GM12878 (cell line): ENCODE data around the gene WNT11. TPM values are rescaled to one million over a fixed set of nuclear protein-coding genes. Genes with fewer than 3 reads are reported as not detected.

Experiments
- ATAC-seq: fragments of 200-7000 bp; cut with Tn5 transposase; 3 replicates; pipeline ENCODE4 v1.9.1; 2020; ENCODE audit warnings: mild to moderate bottlenecking, moderate library complexity
- BruUV-seq: library from RNA; stranded (reverse); fragments of 400-500 nt; replicated peaks from 2 replicates; lab custom pipeline; 2021; lab: Mats Ljungman, UMichigan
- CTCF ChIA-PET: fragments of 300-600 bp; sonication (Branson Sonifier 250); formaldehyde crosslinking; extraction: SDS; loops from one replicate; lab custom pipeline; 2021; ENCODE audit warnings: inconsistent platforms; lab: Yijun Ruan, JAX
- POLR2A ChIA-PET: fragments of 350-600 bp; formaldehyde crosslinking; extraction: SDS; loops from one replicate; lab custom pipeline; 2021; ENCODE audit warnings: inconsistent platforms; lab: Charles Lee
- RAD21 ChIA-PET: fragments of 300-600 bp; sonication (Branson Sonifier 250); formaldehyde crosslinking; loops from one replicate; lab custom pipeline; 2023; ENCODE audit warnings: antibody characterized with exemption; ENCODE audit not compliant: unreplicated experiment; lab: Charles Lee
- SMC1A ChIA-PET: fragments of 300-600 bp; sonication (Branson Sonifier 250); formaldehyde crosslinking; loops from one replicate; lab custom pipeline; 2023; ENCODE audit not compliant: unreplicated experiment, uncharacterized antibody; lab: Charles Lee
- DNase-seq: peaks from one replicate; pipeline ENCODE4 v3.0.0-alpha.2; 2011; ENCODE audit warnings: low read depth, low spot score
- FAIRE-seq: peaks from 3 replicates; lab custom pipeline; 2011; peaks lifted over from hg19 to GRCh38; lab: Jason Lieb, UNC
- H2AFZ ChIP-seq: 2 replicates; pipeline ENCODE4 v1.6.0; 2011; ENCODE audit warnings: low read depth, low read length, control low read depth; ENCODE audit not compliant: control insufficient read depth
- H3K27ac ChIP-seq: 2 replicates; pipeline ENCODE4 v1.5.1; 2011; ENCODE audit warnings: control low read depth; ENCODE audit not compliant: control insufficient read depth, insufficient read depth
- H3K27me3 ChIP-seq, 2 experiments: replicated peaks in 1 of 2; 2 replicates each; pipeline versions ENCODE4 v1.6.0 to v1.6.1; 2011; ENCODE audit warnings: low read length in 1 of 2; ENCODE audit not compliant: control insufficient read depth in 2 of 2, insufficient read depth in 2 of 2
- H3K36me3 ChIP-seq, 2 experiments: 2 replicates each; pipeline ENCODE4 v1.5.1; 2011; ENCODE audit warnings: low read length in 1 of 2; ENCODE audit not compliant: control insufficient read depth in 2 of 2, insufficient read depth in 2 of 2
- H3K4me1 ChIP-seq: 2 replicates; pipeline ENCODE4 v1.6.1; 2011; ENCODE audit warnings: mild to moderate bottlenecking, low read length, moderate library complexity, mixed read lengths; ENCODE audit not compliant: control insufficient read depth, insufficient read depth
- H3K4me2 ChIP-seq: 2 replicates; pipeline ENCODE4 v1.6.0; 2011; ENCODE audit warnings: control low read depth; ENCODE audit not compliant: control insufficient read depth, insufficient read depth
- H3K4me3 ChIP-seq: fragments of 200-600 bp; sonication (generic); 2 replicates; pipeline ENCODE4 v1.5.1; 2016
- H3K79me2 ChIP-seq: 2 replicates; pipeline ENCODE4 v1.6.0; 2011; ENCODE audit warnings: low read length; ENCODE audit not compliant: control insufficient read depth, insufficient read depth
- H3K9ac ChIP-seq: 2 replicates; pipeline ENCODE4 v1.8.0; 2011; ENCODE audit warnings: low read length, control low read depth, mixed read lengths; ENCODE audit not compliant: control insufficient read depth, insufficient read depth
- H3K9me3 ChIP-seq: replicated peaks from 3 replicates; pipeline ENCODE4 v1.5.1; 2011; ENCODE audit warnings: mild to moderate bottlenecking, low read length; ENCODE audit not compliant: control insufficient read depth, insufficient read depth
- H4K20me1 ChIP-seq: 2 replicates; pipeline ENCODE4 v1.6.0; 2011; ENCODE audit not compliant: control insufficient read depth, insufficient read depth
- BACH1 ChIP-seq: fragments of 450-650 bp; IDR thresholded peaks from 2 replicates; pipeline ENCODE4 v1.6.1; 2017; ENCODE audit warnings: mild to moderate bottlenecking, borderline replicate concordance
- JUND ChIP-seq: IDR thresholded peaks from 2 replicates; pipeline ENCODE4 v1.6.1; 2012; ENCODE audit warnings: low read depth, mild to moderate bottlenecking, low read length, improper control_type of control experiment, moderate library complexity
- KDM1A ChIP-seq: fragments of 200-600 bp; sonication (generic); IDR thresholded peaks from 2 replicates; pipeline ENCODE4 v1.6.1; 2016; ENCODE audit warnings: borderline replicate concordance
- NR2C1 ChIP-seq: fragments of 450-650 bp; IDR thresholded peaks from 2 replicates; pipeline ENCODE4 v1.6.1; 2017; ENCODE audit warnings: antibody characterized with exemption, mild to moderate bottlenecking, moderate library complexity
- NR2F1 ChIP-seq: fragments of 450-650 bp; conservative IDR thresholded peaks from 2 replicates; pipeline ENCODE4 v1.6.1; 2017; ENCODE audit warnings: mild to moderate bottlenecking
- RAD21 ChIP-seq: IDR thresholded peaks from 2 replicates; pipeline ENCODE4 v1.6.1; 2011; ENCODE audit warnings: mild to moderate bottlenecking, low read depth, low read length, moderate library complexity; ENCODE audit not compliant: insufficient read depth
- RAD51 ChIP-seq: fragments of 450-650 bp; IDR thresholded peaks from 2 replicates; pipeline ENCODE4 v1.6.1; 2016; ENCODE audit warnings: moderate library complexity, mild to moderate bottlenecking, inconsistent platforms
- RELB ChIP-seq: fragments of 450-650 bp; IDR thresholded peaks from 2 replicates; pipeline ENCODE4 v1.6.1; 2017; ENCODE audit warnings: low read depth, mild to moderate bottlenecking, moderate library complexity
- SREBF1 ChIP-seq: IDR thresholded peaks from 2 replicates; pipeline ENCODE4 v1.6.1; 2012; ENCODE audit warnings: mild to moderate bottlenecking, low read length
- YY1 ChIP-seq: IDR thresholded peaks from 2 replicates; pipeline ENCODE4 v1.6.1; 2011; ENCODE audit warnings: low read depth, mild to moderate bottlenecking, low read length
- WGBS: methylation state at CpG from one replicate; pipeline ENCODE4 v1.1.6; 2016; ENCODE audit warnings: low lambda C conversion rate; ENCODE audit not compliant: insufficient replicate concordance, insufficient coverage; ENCODE audit errors: missing lambda C conversion rate; 5-methylcytosine and 5-hydroxymethylcytosine counted together
- in situ Hi-C: fragments of 300-500 bp; cut with MboI; formaldehyde crosslinking; loops from 9 replicates; pipeline ENCODE4 v1.14.3; 2018; ENCODE audit warnings: mixed read lengths
- intact Hi-C: fragments of 100-400 bp; cut with micrococcal nuclease; formaldehyde crosslinking; loops from one replicate; pipeline ENCODE4 v1.14.2; 2022; ENCODE audit not compliant: unreplicated experiment
- polyA plus RNA-seq, 11 experiments: library from polyadenylated mRNA; depleted of rRNA in 4 of 11; unstranded in 6 of 11; stranded (reverse) in 5 of 11; fragments of >200 nt; fragmentation: Nextera tagmentation in 4 of 11; fragmentation: Illumina TruSeq in 1 of 11; extraction: Ambion mirVana in 4 of 11; extraction: Trizol in 1 of 11; gene quantifications; 1 replicate in 1 of 11; 2 replicates in 10 of 11; pipeline versions ENCODE4 v1.2.1 to v1.2.3, GENCODE V29; 2011 to 2016; ENCODE audit warnings: inconsistent platforms in 2 of 11, missing spikeins in 2 of 11, low read depth in 1 of 11
- total RNA-seq, 4 experiments: library from RNA; depleted of rRNA in 3 of 4; stranded (reverse); fragments of >200 nt in 3 of 4; fragmentation: Illumina TruSeq in 1 of 4; extraction: Trizol in 1 of 4; gene quantifications; 2 replicates each; pipeline versions ENCODE4 v1.2.1 to v1.2.3, GENCODE V29; 2013 to 2021
- TF ChIP-seq, protein P1 (sequence below): fragments of 450-650 bp; IDR thresholded peaks from 2 replicates; pipeline ENCODE4 v1.6.1; 2018; ENCODE audit warnings: borderline replicate concordance, mild to moderate bottlenecking; ENCODE audit not compliant: partially characterized antibody
- TF ChIP-seq, protein P2 (sequence below): IDR thresholded peaks from 2 replicates; pipeline ENCODE4 v1.6.1; 2011; ENCODE audit warnings: mild to moderate bottlenecking, low read depth, low read length, moderate library complexity; ENCODE audit not compliant: insufficient replicate concordance
- TF ChIP-seq, protein P3 (sequence below), 3 experiments: IDR thresholded peaks in 2 of 3; conservative IDR thresholded peaks in 1 of 3; 2 replicates each; pipeline ENCODE4 v1.5.1; 2011; ENCODE audit warnings: low read depth in 3 of 3, low read length in 3 of 3, mild to moderate bottlenecking in 3 of 3, control low read depth in 2 of 3, moderate library complexity in 2 of 3, inconsistent platforms in 1 of 3, mixed read lengths in 1 of 3; ENCODE audit not compliant: control insufficient read depth in 2 of 3, insufficient read depth in 1 of 3; ENCODE audit errors: extremely low read depth in 1 of 3

WNT11 gene
- total and polyA plus RNA-seq, 10 of the 15 experiments (the other 5 are each of a cell fraction or from before 2014, with no cell fraction given) = 0.05 to 0.19 TPM; not detected in 8

GRCh38 chr11:76208438-76209374 is 2.4 kb upstream of the WNT11 start:
- intact Hi-C loops = loop anchor here (2.0 to 10.0 kb wide), 5 partner anchors 26 to 474 kb away; no protein-coding TSS in a partner anchor
- Histone ChIP-seq H3K4me3 (peak overlapping the region; percentile 56), H3K27ac (no peak overlapping the region), H3K79me2 (no peaks in the 10 kb centered on the region), H2AFZ (peak overlapping the region; percentile 58), H3K4me1 (peaks cover 17% of the 10 kb centered on the region), H3K27me3 (peaks cover 33 to 48% of the 10 kb centered on the region in 2 experiments), H3K9ac (no peak overlapping the region), H3K4me2 (peak overlapping the region; percentile 86), H3K9me3 (no peaks in the 10 kb centered on the region), H3K36me3 (no peaks in the 10 kb centered on the region), H4K20me1 (peaks cover 5% of the 10 kb centered on the region; the same call in 1 of the 2 replicates)
- ChIA-PET RAD21 (interaction anchor here (0.8 to 6.6 kb wide), 19 partner anchors 9 to 611 kb away, joined by 3 to 147 read pairs (median 5); no protein-coding TSS in a partner anchor), SMC1A (interaction anchor here (0.8 to 4.8 kb wide), 17 partner anchors 10 to 390 kb away, joined by 3 to 61 read pairs (median 5); no protein-coding TSS in a partner anchor), POLR2A (interaction anchor here (0.5 kb wide), 1 partner anchor 315 kb away, joined by 5 read pairs; no protein-coding TSS in a partner anchor), CTCF (interaction anchor here (0.7 to 6.5 kb wide), 33 partner anchors 9 to 315 kb away, joined by 3 to 131 read pairs (median 5); no protein-coding TSS in a partner anchor)
- 1% methylated on average over 69 of the region's 79 CpGs for WGBS
- FAIRE-seq (no peak), ATAC-seq (peak; percentile 77), DNase-seq (no peak)
- in situ Hi-C loops = no loop called here
- no TSS peak for BruUV-seq
- TF ChIP-seq NR2F1 (peak; percentile 93), RAD51 (no peak), RELB (no peak), RAD21 (peak; percentile 55), JUND (no peak), KDM1A (no peak), NR2C1 (peak; percentile 64), YY1 (0 out of 2 replicates have a peak, but pooled peaks have one; percentile 36), BACH1 (peak; percentile 47; the same call in 1 of the 2 replicates), SREBF1 (no peak)
- TF ChIP-seq, protein P1, sequence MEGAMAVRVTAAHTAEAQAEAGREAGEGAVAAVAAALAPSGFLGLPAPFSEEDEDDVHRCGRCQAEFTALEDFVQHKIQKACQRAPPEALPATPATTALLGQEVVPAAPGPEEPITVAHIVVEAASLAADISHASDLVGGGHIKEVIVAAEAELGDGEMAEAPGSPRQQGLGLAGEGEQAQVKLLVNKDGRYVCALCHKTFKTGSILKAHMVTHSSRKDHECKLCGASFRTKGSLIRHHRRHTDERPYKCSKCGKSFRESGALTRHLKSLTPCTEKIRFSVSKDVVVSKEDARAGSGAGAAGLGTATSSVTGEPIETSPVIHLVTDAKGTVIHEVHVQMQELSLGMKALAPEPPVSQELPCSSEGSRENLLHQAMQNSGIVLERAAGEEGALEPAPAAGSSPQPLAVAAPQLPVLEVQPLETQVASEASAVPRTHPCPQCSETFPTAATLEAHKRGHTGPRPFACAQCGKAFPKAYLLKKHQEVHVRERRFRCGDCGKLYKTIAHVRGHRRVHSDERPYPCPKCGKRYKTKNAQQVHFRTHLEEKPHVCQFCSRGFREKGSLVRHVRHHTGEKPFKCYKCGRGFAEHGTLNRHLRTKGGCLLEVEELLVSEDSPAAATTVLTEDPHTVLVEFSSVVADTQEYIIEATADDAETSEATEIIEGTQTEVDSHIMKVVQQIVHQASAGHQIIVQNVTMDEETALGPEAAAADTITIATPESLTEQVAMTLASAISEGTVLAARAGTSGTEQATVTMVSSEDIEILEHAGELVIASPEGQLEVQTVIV = no peak
- TF ChIP-seq, protein P2, sequence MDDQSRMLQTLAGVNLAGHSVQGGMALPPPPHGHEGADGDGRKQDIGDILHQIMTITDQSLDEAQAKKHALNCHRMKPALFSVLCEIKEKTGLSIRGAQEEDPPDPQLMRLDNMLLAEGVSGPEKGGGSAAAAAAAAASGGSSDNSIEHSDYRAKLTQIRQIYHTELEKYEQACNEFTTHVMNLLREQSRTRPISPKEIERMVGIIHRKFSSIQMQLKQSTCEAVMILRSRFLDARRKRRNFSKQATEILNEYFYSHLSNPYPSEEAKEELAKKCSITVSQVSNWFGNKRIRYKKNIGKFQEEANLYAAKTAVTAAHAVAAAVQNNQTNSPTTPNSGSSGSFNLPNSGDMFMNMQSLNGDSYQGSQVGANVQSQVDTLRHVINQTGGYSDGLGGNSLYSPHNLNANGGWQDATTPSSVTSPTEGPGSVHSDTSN = no peak
- TF ChIP-seq, protein P3, sequence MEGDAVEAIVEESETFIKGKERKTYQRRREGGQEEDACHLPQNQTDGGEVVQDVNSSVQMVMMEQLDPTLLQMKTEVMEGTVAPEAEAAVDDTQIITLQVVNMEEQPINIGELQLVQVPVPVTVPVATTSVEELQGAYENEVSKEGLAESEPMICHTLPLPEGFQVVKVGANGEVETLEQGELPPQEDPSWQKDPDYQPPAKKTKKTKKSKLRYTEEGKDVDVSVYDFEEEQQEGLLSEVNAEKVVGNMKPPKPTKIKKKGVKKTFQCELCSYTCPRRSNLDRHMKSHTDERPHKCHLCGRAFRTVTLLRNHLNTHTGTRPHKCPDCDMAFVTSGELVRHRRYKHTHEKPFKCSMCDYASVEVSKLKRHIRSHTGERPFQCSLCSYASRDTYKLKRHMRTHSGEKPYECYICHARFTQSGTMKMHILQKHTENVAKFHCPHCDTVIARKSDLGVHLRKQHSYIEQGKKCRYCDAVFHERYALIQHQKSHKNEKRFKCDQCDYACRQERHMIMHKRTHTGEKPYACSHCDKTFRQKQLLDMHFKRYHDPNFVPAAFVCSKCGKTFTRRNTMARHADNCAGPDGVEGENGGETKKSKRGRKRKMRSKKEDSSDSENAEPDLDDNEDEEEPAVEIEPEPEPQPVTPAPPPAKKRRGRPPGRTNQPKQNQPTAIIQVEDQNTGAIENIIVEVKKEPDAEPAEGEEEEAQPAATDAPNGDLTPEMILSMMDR (IDR thresholded peaks at IDR 0.05 in 2 of 3, conservative IDR thresholded peaks at IDR 0.05 in 1 of 3; ENCODE audit: control insufficient read depth in 2 of 3, extremely low read depth in 1 of 3, insufficient read depth in 1 of 3, low read depth in 3 of 3, low read length in 3 of 3) = peak; percentile 66 to 83 (median 71)
